Ramos (cell line): ENCODE data around the gene CPNE8.

Source experiments
- in situ Hi-C: fragments of 300-500 bp; cut with MboI; formaldehyde crosslinking; loops from one replicate; pipeline ENCODE4 v1.14.3; 2022; ENCODE audit warnings: low sequenced_read_pairs; ENCODE audit not compliant: unreplicated experiment

CPNE8 gene

GRCh38 chr12:38838056-38838850, 67.1 kb downstream of the CPNE8 start:
- in situ Hi-C loops: no loop called here

GRCh38 chr12:38831715-38832114, 73.7 kb downstream of the CPNE8 start:
- in situ Hi-C loops: no loop called here

- in situ Hi-C loops: no loop called here
These were observed 80.4 kb downstream of the CPNE8 start for GRCh38 chr12:38825006-38825405.

- in situ Hi-C loops: no loop called here
These were observed 81.7 kb downstream of the CPNE8 start for GRCh38 chr12:38823738-38824137.

GRCh38 chr12:38823314-38823713, 82.1 kb downstream of the CPNE8 start:
- in situ Hi-C loops: no loop called here

- in situ Hi-C loops: no loop called here
These were observed 87.4 kb downstream of the CPNE8 start for GRCh38 chr12:38817942-38818341.

GRCh38 chr12:38813923-38814322, 91.5 kb downstream of the CPNE8 start:
- in situ Hi-C loops: no loop called here

GRCh38 chr12:38811814-38812356, 93.5 kb downstream of the CPNE8 start:
- in situ Hi-C loops: no loop called here

GRCh38 chr12:38809832-38810231, 95.6 kb downstream of the CPNE8 start:
- in situ Hi-C loops: no loop called here

- in situ Hi-C loops: no loop called here
These were observed 117.3 kb downstream of the CPNE8 start for GRCh38 chr12:38788106-38788505.

GRCh38 chr12:38785381-38785780, 120.0 kb downstream of the CPNE8 start:
- in situ Hi-C loops: no loop called here

GRCh38 chr12:38783304-38783703, 122.1 kb downstream of the CPNE8 start:
- in situ Hi-C loops: no loop called here

GRCh38 chr12:38782359-38782758, 123.0 kb downstream of the CPNE8 start:
- in situ Hi-C loops: no loop called here

- in situ Hi-C loops: no loop called here
These were observed 128.7 kb downstream of the CPNE8 start for GRCh38 chr12:38776647-38777046.

- in situ Hi-C loops: no loop called here
These were observed 129.9 kb downstream of the CPNE8 start for GRCh38 chr12:38775457-38775856.

GRCh38 chr12:38772437-38772836, 133.0 kb downstream of the CPNE8 start:
- in situ Hi-C loops: no loop called here

- in situ Hi-C loops: no loop called here
These were observed 133.5 kb downstream of the CPNE8 start for GRCh38 chr12:38771871-38772270.

- in situ Hi-C loops: no loop called here
These were observed 143.6 kb downstream of the CPNE8 start for GRCh38 chr12:38761636-38762342.

GRCh38 chr12:38761111-38761510, 144.3 kb downstream of the CPNE8 start:
- in situ Hi-C loops: no loop called here

- in situ Hi-C loops: no loop called here
These were observed 145.8 kb downstream of the CPNE8 start for GRCh38 chr12:38759621-38760020.

- in situ Hi-C loops: no loop called here
These were observed 158.6 kb downstream of the CPNE8 start for GRCh38 chr12:38746744-38747143.
